ENCODE results near the gene DENND4A.

The DENND4A gene

GRCh38 chr15:65758242-65758641 is 33.9 kb downstream of the DENND4A start:
- TF ChIP-seq CTCF (IDR thresholded peaks at IDR 0.05; ENCODE audit: low read depth, low read length, missing control alignments) = no peak

DNA sequence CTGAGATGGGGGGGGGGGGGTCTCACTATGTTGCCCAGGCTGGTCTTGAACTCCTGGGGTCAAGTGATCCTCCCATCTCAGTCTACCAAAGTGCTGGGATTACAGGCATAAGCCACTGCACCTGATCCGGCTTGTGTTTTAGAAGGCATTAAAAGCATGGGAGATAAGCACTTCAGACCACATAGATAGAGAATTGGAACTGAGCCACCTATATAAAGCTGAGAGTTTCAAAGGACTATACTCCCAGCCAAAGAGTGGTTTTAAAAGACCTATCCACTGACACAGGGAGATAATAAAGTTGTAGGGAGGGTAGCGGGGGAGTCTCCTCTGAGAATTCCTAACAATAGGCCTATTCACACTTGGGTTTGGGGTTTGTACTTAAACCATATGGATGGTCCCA is 34.8 kb downstream of the DENND4A start:
- H3K4me3 ChIP-seq (replicated peaks; ENCODE audit: low read depth, low read length) = no peak overlapping the region
- DNase-seq (ENCODE audit: extremely low read depth, low read depth) = no peak
- no peak for TF ChIP-seq CTCF (IDR thresholded peaks at IDR 0.05; ENCODE audit: low read depth, low read length, missing control alignments)

More at GRCh38 chr15:65758242-65758641, 33.9 kb downstream of the DENND4A start:
- H3K4me3 ChIP-seq (replicated peaks; ENCODE audit: low read depth, low read length) = no peak overlapping the region
- DNase-seq (ENCODE audit: extremely low read depth, low read depth) = no peak

DNA sequence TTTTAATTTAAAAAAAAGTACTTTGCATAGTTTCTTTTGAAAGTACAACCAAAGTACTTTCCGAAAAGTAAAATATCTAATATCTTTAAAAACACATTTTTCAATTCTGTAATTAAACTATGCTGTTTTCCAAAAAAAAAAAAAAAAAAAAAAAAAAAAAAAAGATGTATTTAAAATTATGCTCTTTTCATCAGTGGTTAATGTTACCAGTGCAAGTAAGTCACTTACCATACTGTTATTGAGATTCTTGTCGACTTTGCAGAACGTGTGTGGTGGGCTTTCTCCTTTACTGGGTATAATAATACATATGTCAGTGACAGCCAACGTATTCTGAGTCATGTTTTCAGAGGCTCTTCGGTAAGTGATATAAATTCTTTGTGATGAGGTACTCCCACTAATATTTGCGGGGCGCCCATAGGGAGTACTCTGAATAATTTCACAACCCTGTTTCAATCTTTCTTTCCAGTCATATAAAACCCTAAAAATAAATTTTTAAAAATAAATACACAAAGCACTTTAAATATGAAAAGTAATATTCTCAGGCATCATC is 39.9 kb downstream of the DENND4A start:
- no peak for DNase-seq (ENCODE audit: extremely low read depth, low read depth)
- no peak overlapping the region for H3K4me3 ChIP-seq (replicated peaks; ENCODE audit: low read depth, low read length)
- TF ChIP-seq CTCF (IDR thresholded peaks at IDR 0.05; ENCODE audit: low read depth, low read length, missing control alignments) = no peak

GRCh38 chr15:65751431-65751830 is 40.7 kb downstream of the DENND4A start:
- TF ChIP-seq CTCF (IDR thresholded peaks at IDR 0.05; ENCODE audit: low read depth, low read length, missing control alignments) = no peak
- DNase-seq (ENCODE audit: extremely low read depth, low read depth) = no peak
- no peak overlapping the region for H3K4me3 ChIP-seq (replicated peaks; ENCODE audit: low read depth, low read length)

DNA sequence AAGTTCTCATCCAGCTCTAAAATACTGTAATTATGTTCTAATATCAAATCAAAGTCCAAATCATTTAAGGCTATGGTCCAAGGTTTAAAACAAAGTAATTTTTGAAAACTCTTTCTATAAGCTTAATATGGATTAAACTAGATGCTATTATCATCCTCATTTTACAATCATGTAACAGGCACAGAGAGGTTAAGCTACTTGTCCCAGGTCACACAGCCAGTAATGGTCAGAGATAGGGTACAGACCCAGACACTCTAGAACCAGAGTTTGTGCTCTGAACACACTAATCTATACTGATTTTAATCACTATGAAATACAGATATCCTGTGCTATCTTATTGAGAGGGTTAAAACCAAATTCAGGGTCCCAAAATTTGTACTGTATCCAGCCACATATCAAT is 44.8 kb downstream of the DENND4A start:
- no peak overlapping the region for H3K4me3 ChIP-seq (replicated peaks; ENCODE audit: low read depth, low read length)
- no peak for TF ChIP-seq CTCF (IDR thresholded peaks at IDR 0.05; ENCODE audit: low read depth, low read length, missing control alignments)
- DNase-seq (ENCODE audit: extremely low read depth, low read depth) = no peak

DNA sequence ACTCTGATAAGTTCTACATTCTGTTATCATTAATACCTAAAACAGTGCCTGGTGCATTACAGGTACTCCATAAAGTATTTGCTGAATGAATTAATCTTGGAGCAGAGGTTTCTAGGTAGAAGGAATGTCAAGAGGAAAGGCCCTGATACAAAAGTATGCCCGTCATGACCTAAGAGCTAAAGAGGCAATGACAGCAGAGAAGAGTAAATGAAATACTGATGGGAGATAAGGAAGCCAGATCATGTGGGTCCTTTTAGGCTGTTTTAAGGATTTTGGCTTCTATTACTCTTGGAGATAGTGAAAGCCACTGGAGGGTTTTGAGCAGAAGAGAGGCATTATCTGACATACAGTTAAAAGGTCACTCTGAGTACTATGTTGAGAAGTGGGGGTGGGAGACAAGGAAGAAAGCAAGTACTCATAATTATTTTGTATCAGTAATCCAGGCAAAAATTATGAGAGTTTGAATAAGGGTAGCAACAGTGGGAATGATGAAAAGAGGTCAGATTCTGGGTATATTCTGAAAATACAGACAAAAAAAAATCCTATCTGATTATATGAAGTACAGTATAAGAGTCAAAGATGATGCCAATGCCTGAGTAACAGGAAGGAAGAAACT is 48.3 kb downstream of the DENND4A start:
- DNase-seq (ENCODE audit: extremely low read depth, low read depth) = no peak
- H3K4me3 ChIP-seq (replicated peaks; ENCODE audit: low read depth, low read length) = no peak overlapping the region
- no peak for TF ChIP-seq CTCF (IDR thresholded peaks at IDR 0.05; ENCODE audit: low read depth, low read length, missing control alignments)

DNA sequence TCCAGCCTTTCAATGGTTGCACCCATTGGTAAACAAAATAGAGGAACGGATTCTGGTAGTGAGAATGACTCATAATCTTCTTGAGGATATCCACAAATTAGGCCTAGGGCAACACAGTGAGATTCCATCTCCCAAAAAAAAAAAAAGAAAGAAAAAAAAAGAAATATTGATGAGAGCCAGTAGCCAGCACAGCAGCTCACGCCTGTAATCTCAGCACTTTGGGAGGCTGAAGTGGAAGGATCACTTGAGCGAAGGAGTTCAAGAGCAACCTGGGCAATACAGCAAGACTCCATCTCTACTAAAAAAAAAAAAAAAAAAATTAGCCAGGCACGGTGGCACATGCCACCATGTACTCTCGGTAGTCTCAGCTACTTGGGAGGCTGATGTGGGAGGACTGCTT is 51.9 kb downstream of the DENND4A start:
- TF ChIP-seq CTCF (IDR thresholded peaks at IDR 0.05; ENCODE audit: low read depth, low read length, missing control alignments) = no peak
- no peak overlapping the region for H3K4me3 ChIP-seq (replicated peaks; ENCODE audit: low read depth, low read length)
- no peak for DNase-seq (ENCODE audit: extremely low read depth, low read depth)

All from HFF-Myc (cell line).